ENCODE measurements around the gene OR13J1. TPM values are rescaled to one million over a fixed set of nuclear protein-coding genes. Genes with fewer than 3 reads are reported as not detected.

The OR13J1 gene
- total RNA-seq, 1 donor from 2014 or later: not detected

DNA sequence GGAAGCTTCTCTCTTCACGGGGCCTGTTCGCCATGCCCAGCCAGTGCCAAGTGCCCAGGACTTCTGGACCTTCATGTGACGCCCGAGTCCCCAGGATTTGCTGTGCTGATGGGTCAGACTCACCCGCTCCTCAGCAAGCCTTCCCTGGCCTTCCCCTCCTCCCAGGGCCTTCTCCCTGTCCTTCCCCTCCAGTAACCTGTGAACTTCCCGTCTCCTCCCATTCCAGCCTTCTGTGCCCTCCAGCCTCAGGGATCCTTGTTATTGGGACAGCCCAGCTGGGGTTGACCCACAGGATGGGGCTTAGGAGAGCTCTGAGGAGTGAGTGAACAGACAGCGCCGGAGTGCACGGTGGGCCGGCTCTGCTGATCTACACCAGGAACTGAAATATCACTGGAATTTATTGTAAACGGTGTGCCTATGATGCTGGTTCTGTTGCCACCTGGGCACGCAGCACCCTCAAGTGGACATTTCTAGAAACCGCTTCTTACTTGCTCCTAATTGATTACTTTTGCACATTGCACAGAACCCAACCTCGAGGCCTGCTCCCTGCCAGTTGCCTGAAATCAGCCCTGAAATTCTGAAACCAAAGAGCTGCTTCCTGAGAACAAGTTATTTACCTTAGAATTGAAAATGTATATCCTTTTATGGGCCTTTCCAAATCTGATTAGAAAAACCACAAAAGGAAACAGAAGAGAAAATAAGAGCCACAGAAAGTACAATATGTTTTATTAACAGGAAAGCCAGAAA is 40.6 kb upstream of the OR13J1 start:
- H3K27me3 Mint-ChIP-seq: peaks cover 22% of the 10 kb centered on the region
- ChIA-PET CTCF (interaction anchor here (2.6 kb wide), 1 partner anchor 35 kb away, joined by 9 read pairs; no protein-coding TSS in a partner anchor), POLR2A (no interaction called here)
- no peaks in the 10 kb centered on the region for H3K9me3 Mint-ChIP-seq
- no peak for TF ChIP-seq CTCF (IDR thresholded peaks at IDR 0.05)
- ATAC-seq (ENCODE audit: low read depth) (no peak), DNase-seq (no peak)
- no peak overlapping the region for H3K27ac Mint-ChIP-seq
- H3K4me3 Mint-ChIP-seq: no peak overlapping the region
- no peaks in the 10 kb centered on the region for H3K36me3 Mint-ChIP-seq (ENCODE audit: low read depth)
- intact Hi-C loops (cut with micrococcal nuclease): no loop called here
- peaks cover 3% of the 10 kb centered on the region for H3K4me1 Mint-ChIP-seq

DNA sequence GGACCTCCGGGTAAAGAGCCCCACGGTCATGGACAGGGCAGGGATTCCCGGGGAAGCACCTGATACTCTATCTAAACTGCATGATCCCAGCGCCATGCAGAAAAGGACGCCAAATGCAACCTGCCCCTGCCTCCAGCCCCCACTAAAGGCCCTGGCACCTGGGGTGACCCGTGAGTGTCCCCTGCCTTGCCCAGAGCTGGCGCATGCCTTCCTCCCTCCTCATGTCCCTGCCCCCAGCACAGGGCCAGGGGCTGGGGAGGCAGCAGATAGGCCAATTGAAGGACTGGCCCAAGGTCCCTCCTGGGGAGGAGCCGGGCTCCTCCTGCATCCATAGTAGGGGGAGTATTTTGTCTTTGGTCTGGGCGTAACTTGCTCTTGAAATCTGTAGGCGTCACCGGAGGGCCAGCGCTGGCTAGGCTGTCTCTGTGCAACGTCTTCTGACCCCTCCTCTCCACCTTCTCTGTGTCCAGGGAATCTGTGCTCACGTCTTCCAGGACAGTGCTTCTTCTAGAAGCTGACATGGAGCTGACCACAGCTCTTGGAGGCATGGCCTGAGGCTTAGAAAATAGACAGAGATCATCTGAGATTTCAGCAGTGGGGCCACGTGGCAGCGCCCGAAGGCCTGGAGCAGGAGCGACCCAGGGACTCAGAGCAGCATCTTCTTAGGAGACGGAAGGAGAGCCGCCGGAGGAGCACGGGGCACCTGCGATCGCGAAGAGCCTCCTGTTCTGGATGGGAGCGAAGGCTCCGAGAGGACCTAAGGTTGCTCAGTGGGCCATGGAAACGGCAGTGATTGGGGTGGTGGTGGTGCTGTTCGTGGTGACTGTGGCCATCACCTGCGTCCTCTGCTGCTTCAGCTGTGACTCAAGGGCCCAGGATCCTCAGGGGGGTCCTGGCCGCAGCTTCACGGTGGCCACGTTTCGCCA is 39.7 kb upstream of the OR13J1 start:
- intact Hi-C loops (cut with micrococcal nuclease): no loop called here
- no peaks in the 10 kb centered on the region for H3K9me3 Mint-ChIP-seq
- H3K36me3 Mint-ChIP-seq (ENCODE audit: low read depth): no peaks in the 10 kb centered on the region
- peaks cover 3% of the 10 kb centered on the region for H3K4me1 Mint-ChIP-seq
- no peak for DNase-seq
- CTCF ChIA-PET: interaction anchor here (2.6 kb wide), 1 partner anchor 36 kb away, joined by 9 read pairs; no protein-coding TSS in a partner anchor
- peaks cover 22% of the 10 kb centered on the region for H3K27me3 Mint-ChIP-seq
- no peak for TF ChIP-seq CTCF (IDR thresholded peaks at IDR 0.05)
- POLR2A ChIA-PET: no interaction called here
- no peak overlapping the region for H3K4me3 Mint-ChIP-seq
- H3K27ac Mint-ChIP-seq: no peak overlapping the region
- no peak for ATAC-seq (ENCODE audit: low read depth)

- ChIA-PET CTCF (interaction anchor here (2.6 kb wide), 1 partner anchor 36 kb away, joined by 9 read pairs; no protein-coding TSS in a partner anchor), POLR2A (no interaction called here)
- ATAC-seq (ENCODE audit: low read depth) (no peak), DNase-seq (no peak)
- H3K27me3 Mint-ChIP-seq: peaks cover 22% of the 10 kb centered on the region
- TF ChIP-seq CTCF (IDR thresholded peaks at IDR 0.05): no peak
- intact Hi-C loops (cut with micrococcal nuclease): no loop called here
- no peaks in the 10 kb centered on the region for H3K36me3 Mint-ChIP-seq (ENCODE audit: low read depth)
- H3K4me1 Mint-ChIP-seq: peaks cover 3% of the 10 kb centered on the region
- H3K27ac Mint-ChIP-seq: no peak within 1 kb of the TSS
- H3K9me3 Mint-ChIP-seq: no peaks in the 10 kb centered on the region
- H3K4me3 Mint-ChIP-seq: no peak within 1 kb of the TSS
Measured at GRCh38 chr9:35909274-35909673, 39.1 kb upstream of the OR13J1 start, which contains the start of gene SPAAR. Gene SPAAR (plus strand): TSS chr9:35909490. CDS start chr9:35910464, 974 bp downstream.

- CTCF ChIA-PET: interaction anchor here (1.2 to 2.6 kb wide), 2 partner anchors 37 to 115 kb away, joined by 4 to 9 read pairs; no protein-coding TSS in a partner anchor
- peaks cover 22% of the 10 kb centered on the region for H3K27me3 Mint-ChIP-seq
- H3K36me3 Mint-ChIP-seq (ENCODE audit: low read depth): no peaks in the 10 kb centered on the region
- ATAC-seq (ENCODE audit: low read depth) (no peak), DNase-seq (no peak)
- H3K27ac Mint-ChIP-seq: no peak overlapping the region
- no peaks in the 10 kb centered on the region for H3K9me3 Mint-ChIP-seq
- TF ChIP-seq CTCF (IDR thresholded peaks at IDR 0.05): no peak
- POLR2A ChIA-PET: no interaction called here
- H3K4me3 Mint-ChIP-seq: no peak overlapping the region
- H3K4me1 Mint-ChIP-seq: peaks cover 3% of the 10 kb centered on the region
- intact Hi-C loops (cut with micrococcal nuclease): no loop called here
Measured at GRCh38 chr9:35908504-35909125, 38.4 kb upstream of the OR13J1 start.
